Measurements from ENCODE around the gene SECISBP2L. TPM values are rescaled to one million over a fixed set of nuclear protein-coding genes. Genes with fewer than 3 reads are reported as not detected.

The SECISBP2L gene
- total RNA-seq, 5 donors from 2014 or later (not counting 1 experiment from before 2014, with no cell fraction given): 46.8 to 62.5 (median 48.7) TPM

Other genes with a start within 250 kb of the SECISBP2L start
- 10 to 100 TPM in 3 of 5 donors, 1 to 10 TPM in 2; 6.6 to 11.4 (median 10.3) TPM for gene CEP152, start 235.4 kb downstream of the SECISBP2L start, total RNA-seq
- 10 to 100 TPM; 43.4 to 82.0 (median 74.4) TPM for gene EID1, start 168.3 kb downstream of the SECISBP2L start, total RNA-seq
- gene SHC4, start 82.5 kb downstream of the SECISBP2L start, total RNA-seq: under 1 TPM; 0.13 to 0.88 (median 0.19) TPM
- gene COPS2, start 109.2 kb upstream of the SECISBP2L start, total RNA-seq: 100 to 1,000 TPM in 1 of 5 donors, 10 to 100 TPM in 4; 41.3 to 104 (median 45.6) TPM
- gene GALK2, start 123.8 kb upstream of the SECISBP2L start, total RNA-seq: 10 to 100 TPM; 18.5 to 26.3 (median 25.7) TPM